HepG2 (cell line): ENCODE measurements around the gene OTOP3. TPM values are rescaled to one million over a fixed set of nuclear protein-coding genes. Genes with fewer than 3 reads are reported as not detected.

Source experiments
- DNMT1 ChIP-seq: sonication (generic); formaldehyde crosslinking; IDR thresholded peaks from 2 replicates; pipeline ENCODE4 v1.5.1; 2020; ENCODE audit warnings: mild to moderate bottlenecking, missing genetic modification reagents
- ELF3 ChIP-seq: IDR thresholded peaks from 2 replicates; pipeline ENCODE4 v1.6.1; 2016; ENCODE audit warnings: missing genetic modification reagents, missing compliant biosample characterization
- ELF4 ChIP-seq: sonication (generic); formaldehyde crosslinking; IDR thresholded peaks from 2 replicates; pipeline ENCODE4 v1.5.0; 2020; ENCODE audit warnings: missing genetic modification reagents, mild to moderate bottlenecking, moderate library complexity, borderline replicate concordance
- EP300 ChIP-seq, 3 experiments: sonication (generic) in 1 of 3; formaldehyde crosslinking in 1 of 3; IDR thresholded peaks; 2 replicates each; pipeline versions ENCODE4 v1.5.1 to v1.6.1; 2011 to 2020; ENCODE audit warnings: low read depth in 2 of 3, low read length in 2 of 3, borderline replicate concordance in 1 of 3, improper control_type of control experiment in 1 of 3, mild to moderate bottlenecking in 1 of 3, missing genetic modification reagents in 1 of 3, moderate library complexity in 1 of 3
- GATAD2A ChIP-seq: IDR thresholded peaks from 2 replicates; pipeline ENCODE4 v1.6.1; 2016
- GPN1 ChIP-seq: sonication (generic); formaldehyde crosslinking; IDR thresholded peaks from 2 replicates; pipeline ENCODE4 v1.5.1; 2020; ENCODE audit warnings: missing genetic modification reagents, borderline replicate concordance
- MBNL3 ChIP-seq: fragments of 250-450 bp; sonication (Bioruptor Pico); conservative IDR thresholded peaks from 2 replicates; pipeline ENCODE4 v1.8.0; 2022; ENCODE audit warnings: mild to moderate bottlenecking, inconsistent platforms
- NFKB2 ChIP-seq: sonication (generic); formaldehyde crosslinking; IDR thresholded peaks from 2 replicates; pipeline ENCODE4 v1.4.0; 2020; ENCODE audit warnings: missing genetic modification reagents, borderline replicate concordance
- NR2F1 ChIP-seq, 2 experiments: fragments of 450-650 bp in 1 of 2; formaldehyde crosslinking in 1 of 2; IDR thresholded peaks; 2 replicates each; pipeline versions ENCODE4 v1.5.0 to v1.6.1; 2016 to 2020; ENCODE audit warnings: mild to moderate bottlenecking in 1 of 2, missing compliant biosample characterization in 1 of 2, missing genetic modification reagents in 1 of 2, moderate library complexity in 1 of 2
- RARA ChIP-seq: IDR thresholded peaks from 2 replicates; pipeline ENCODE4 v1.6.1; 2016; ENCODE audit warnings: missing genetic modification reagents, missing compliant biosample characterization
- ZNF343 ChIP-seq: sonication (generic); formaldehyde crosslinking; IDR thresholded peaks from 2 replicates; pipeline ENCODE4 v1.4.0; 2020; ENCODE audit warnings: mild to moderate bottlenecking, missing genetic modification reagents
- ZNF883 ChIP-seq: sonication (generic); formaldehyde crosslinking; IDR thresholded peaks from 2 replicates; pipeline ENCODE4 v1.5.1; 2020; ENCODE audit warnings: mild to moderate bottlenecking, missing genetic modification reagents; ENCODE audit errors: not compliant biosample characterization
- polyA plus RNA-seq, 8 experiments: library from polyadenylated mRNA; depleted of rRNA in 3 of 8; stranded (reverse) in 7 of 8; unstranded in 1 of 8; fragments of >200 nt; fragmentation: Illumina TruSeq in 4 of 8; extraction: Trizol in 4 of 8; gene quantifications; 2 replicates each; pipeline versions ENCODE4 v1.2.1 to v1.2.3, GENCODE V29; 2011 to 2016; ENCODE audit warnings: low read depth in 4 of 8, missing spikeins in 1 of 8, mixed read lengths in 1 of 8; ENCODE audit not compliant: insufficient read depth in 1 of 8
- total RNA-seq, 5 experiments: library from RNA; depleted of rRNA; stranded (reverse); fragments of >200 nt; fragmentation: Illumina TruSeq; extraction: Trizol; gene quantifications; 2 replicates each; pipeline ENCODE4 v1.2.3, GENCODE V29; 2016; ENCODE audit warnings: low read depth in 1 of 5
- TF ChIP-seq, protein P1 (sequence below): sonication (generic); formaldehyde crosslinking; IDR thresholded peaks from 2 replicates; pipeline ENCODE4 v1.9.0; 2022; ENCODE audit warnings: missing genetic modification reagents, mild to moderate bottlenecking, borderline replicate concordance
- TF ChIP-seq, protein P2 (sequence below): sonication (generic); formaldehyde crosslinking; IDR thresholded peaks from 2 replicates; pipeline ENCODE4 v1.4.0; 2020; ENCODE audit warnings: missing genetic modification reagents
- TF ChIP-seq, protein P3 (sequence below): sonication (generic); formaldehyde crosslinking; IDR thresholded peaks from 2 replicates; pipeline ENCODE4 v1.8.0; 2022; ENCODE audit warnings: missing genetic modification reagents, mild to moderate bottlenecking, moderate library complexity, borderline replicate concordance
- TF ChIP-seq, protein P4 (sequence below): sonication (generic); formaldehyde crosslinking; IDR thresholded peaks from 2 replicates; pipeline ENCODE4 v1.5.0; 2020; ENCODE audit warnings: mild to moderate bottlenecking, missing genetic modification reagents, moderate library complexity

Gene OTOP3
- total and polyA plus RNA-seq, 2 of the 13 experiments (the other 11 are each of a cell fraction or from before 2014, with no cell fraction given), result not detected

DNA sequence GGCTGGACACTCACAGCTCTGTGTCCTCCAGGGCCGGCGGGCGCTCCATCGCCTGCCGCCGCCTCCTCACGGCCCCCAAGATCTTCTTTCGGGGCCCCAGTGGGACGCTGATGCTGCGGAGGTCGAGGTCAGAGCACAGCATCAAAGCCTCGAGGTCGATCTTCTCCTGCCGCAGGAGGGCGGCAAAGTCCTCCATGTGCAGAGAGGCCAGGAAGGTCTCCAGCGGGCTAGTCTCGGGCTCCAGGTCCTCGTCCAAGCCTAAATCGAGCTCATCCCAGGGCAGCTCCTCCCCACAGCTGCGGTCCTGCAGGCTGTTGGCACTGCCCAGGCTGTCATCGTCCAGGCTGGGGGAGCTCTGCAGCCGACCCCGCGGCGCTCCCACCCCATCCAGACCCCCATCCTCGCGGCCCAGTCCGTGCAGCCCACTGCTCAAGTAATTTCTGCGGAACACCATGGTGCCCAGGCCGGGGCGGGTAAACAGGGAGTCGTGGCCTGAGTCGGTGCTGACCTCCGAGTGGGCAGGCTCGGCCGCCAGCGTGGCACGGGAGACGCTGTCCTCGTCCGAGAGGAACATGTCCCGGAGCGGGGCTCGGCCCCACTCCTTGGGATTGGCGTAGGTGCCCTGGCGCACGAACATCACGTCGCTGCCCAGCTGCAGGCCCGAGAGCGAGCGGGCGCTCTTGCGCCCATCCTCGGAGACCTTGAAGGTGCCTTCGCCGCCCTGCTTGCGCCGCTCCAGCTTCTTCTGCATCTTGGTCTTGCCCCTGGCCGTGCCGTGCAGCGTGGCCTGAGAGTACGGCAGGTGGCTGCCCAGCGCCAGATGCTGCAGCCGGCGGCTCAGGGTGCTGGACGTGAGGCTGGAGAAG is 16.0 kb upstream of the OTOP3 start (continued):
- TF ChIP-seq, protein P1, sequence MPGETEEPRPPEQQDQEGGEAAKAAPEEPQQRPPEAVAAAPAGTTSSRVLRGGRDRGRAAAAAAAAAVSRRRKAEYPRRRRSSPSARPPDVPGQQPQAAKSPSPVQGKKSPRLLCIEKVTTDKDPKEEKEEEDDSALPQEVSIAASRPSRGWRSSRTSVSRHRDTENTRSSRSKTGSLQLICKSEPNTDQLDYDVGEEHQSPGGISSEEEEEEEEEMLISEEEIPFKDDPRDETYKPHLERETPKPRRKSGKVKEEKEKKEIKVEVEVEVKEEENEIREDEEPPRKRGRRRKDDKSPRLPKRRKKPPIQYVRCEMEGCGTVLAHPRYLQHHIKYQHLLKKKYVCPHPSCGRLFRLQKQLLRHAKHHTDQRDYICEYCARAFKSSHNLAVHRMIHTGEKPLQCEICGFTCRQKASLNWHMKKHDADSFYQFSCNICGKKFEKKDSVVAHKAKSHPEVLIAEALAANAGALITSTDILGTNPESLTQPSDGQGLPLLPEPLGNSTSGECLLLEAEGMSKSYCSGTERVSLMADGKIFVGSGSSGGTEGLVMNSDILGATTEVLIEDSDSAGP (CRISPR knock-in tag), result peak; percentile 50; the same call in 1 of the 2 replicates
- TF ChIP-seq ELF3 (no peak), EP300 (IDR thresholded peaks at IDR 0.05; ENCODE audit: low read depth in 2 of 2, low read length in 2 of 2) (no peak), EP300 (CRISPR knock-in tag; IDR thresholded peaks at IDR 0.05; ENCODE audit: borderline replicate concordance) (no peak), ZNF343 (CRISPR knock-in tag) (no peak), DNMT1 (peak; percentile 72; the same call in 1 of the 2 replicates), NR2F1 (CRISPR knock-in tag; IDR thresholded peaks at IDR 0.05) (peak in 1 of 2 experiments; percentile 61; a peak in 1 of 4 replicates), NFKB2 (0 out of 2 replicates have a peak, but pooled peaks have one; percentile 61), GATAD2A (CRISPR knock-in tag) (peak; percentile 13; the same call in 1 of the 2 replicates), RARA (CRISPR knock-in tag) (0 out of 2 replicates have a peak, but pooled peaks have one; percentile 40), ZNF883 (CRISPR knock-in tag) (peak; percentile 68), MBNL3 (CRISPR knock-in tag) (no peak), GPN1 (CRISPR knock-in tag) (no peak), ELF4 (CRISPR knock-in tag) (no peak)
- TF ChIP-seq, protein P2, sequence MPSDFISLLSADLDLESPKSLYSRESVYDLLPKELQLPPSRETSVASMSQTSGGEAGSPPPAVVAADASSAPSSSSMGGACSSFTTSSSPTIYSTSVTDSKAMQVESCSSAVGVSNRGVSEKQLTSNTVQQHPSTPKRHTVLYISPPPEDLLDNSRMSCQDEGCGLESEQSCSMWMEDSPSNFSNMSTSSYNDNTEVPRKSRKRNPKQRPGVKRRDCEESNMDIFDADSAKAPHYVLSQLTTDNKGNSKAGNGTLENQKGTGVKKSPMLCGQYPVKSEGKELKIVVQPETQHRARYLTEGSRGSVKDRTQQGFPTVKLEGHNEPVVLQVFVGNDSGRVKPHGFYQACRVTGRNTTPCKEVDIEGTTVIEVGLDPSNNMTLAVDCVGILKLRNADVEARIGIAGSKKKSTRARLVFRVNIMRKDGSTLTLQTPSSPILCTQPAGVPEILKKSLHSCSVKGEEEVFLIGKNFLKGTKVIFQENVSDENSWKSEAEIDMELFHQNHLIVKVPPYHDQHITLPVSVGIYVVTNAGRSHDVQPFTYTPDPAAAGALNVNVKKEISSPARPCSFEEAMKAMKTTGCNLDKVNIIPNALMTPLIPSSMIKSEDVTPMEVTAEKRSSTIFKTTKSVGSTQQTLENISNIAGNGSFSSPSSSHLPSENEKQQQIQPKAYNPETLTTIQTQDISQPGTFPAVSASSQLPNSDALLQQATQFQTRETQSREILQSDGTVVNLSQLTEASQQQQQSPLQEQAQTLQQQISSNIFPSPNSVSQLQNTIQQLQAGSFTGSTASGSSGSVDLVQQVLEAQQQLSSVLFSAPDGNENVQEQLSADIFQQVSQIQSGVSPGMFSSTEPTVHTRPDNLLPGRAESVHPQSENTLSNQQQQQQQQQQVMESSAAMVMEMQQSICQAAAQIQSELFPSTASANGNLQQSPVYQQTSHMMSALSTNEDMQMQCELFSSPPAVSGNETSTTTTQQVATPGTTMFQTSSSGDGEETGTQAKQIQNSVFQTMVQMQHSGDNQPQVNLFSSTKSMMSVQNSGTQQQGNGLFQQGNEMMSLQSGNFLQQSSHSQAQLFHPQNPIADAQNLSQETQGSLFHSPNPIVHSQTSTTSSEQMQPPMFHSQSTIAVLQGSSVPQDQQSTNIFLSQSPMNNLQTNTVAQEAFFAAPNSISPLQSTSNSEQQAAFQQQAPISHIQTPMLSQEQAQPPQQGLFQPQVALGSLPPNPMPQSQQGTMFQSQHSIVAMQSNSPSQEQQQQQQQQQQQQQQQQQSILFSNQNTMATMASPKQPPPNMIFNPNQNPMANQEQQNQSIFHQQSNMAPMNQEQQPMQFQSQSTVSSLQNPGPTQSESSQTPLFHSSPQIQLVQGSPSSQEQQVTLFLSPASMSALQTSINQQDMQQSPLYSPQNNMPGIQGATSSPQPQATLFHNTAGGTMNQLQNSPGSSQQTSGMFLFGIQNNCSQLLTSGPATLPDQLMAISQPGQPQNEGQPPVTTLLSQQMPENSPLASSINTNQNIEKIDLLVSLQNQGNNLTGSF (CRISPR knock-in tag), result 0 out of 2 replicates have a peak, but pooled peaks have one; percentile 37
- TF ChIP-seq, protein P3, sequence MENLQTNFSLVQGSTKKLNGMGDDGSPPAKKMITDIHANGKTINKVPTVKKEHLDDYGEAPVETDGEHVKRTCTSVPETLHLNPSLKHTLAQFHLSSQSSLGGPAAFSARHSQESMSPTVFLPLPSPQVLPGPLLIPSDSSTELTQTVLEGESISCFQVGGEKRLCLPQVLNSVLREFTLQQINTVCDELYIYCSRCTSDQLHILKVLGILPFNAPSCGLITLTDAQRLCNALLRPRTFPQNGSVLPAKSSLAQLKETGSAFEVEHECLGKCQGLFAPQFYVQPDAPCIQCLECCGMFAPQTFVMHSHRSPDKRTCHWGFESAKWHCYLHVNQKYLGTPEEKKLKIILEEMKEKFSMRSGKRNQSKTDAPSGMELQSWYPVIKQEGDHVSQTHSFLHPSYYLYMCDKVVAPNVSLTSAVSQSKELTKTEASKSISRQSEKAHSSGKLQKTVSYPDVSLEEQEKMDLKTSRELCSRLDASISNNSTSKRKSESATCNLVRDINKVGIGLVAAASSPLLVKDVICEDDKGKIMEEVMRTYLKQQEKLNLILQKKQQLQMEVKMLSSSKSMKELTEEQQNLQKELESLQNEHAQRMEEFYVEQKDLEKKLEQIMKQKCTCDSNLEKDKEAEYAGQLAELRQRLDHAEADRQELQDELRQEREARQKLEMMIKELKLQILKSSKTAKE (CRISPR knock-in tag), result 0 out of 2 replicates have a peak, but pooled peaks have one; percentile 24
- TF ChIP-seq, protein P4, sequence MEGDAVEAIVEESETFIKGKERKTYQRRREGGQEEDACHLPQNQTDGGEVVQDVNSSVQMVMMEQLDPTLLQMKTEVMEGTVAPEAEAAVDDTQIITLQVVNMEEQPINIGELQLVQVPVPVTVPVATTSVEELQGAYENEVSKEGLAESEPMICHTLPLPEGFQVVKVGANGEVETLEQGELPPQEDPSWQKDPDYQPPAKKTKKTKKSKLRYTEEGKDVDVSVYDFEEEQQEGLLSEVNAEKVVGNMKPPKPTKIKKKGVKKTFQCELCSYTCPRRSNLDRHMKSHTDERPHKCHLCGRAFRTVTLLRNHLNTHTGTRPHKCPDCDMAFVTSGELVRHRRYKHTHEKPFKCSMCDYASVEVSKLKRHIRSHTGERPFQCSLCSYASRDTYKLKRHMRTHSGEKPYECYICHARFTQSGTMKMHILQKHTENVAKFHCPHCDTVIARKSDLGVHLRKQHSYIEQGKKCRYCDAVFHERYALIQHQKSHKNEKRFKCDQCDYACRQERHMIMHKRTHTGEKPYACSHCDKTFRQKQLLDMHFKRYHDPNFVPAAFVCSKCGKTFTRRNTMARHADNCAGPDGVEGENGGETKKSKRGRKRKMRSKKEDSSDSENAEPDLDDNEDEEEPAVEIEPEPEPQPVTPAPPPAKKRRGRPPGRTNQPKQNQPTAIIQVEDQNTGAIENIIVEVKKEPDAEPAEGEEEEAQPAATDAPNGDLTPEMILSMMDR (CRISPR knock-in tag), result peak; percentile 91
